ENCODE results near the gene CAMTA1. TPM values are rescaled to one million over a fixed set of nuclear protein-coding genes. Genes with fewer than 3 reads are reported as not detected.

CAMTA1 gene
- total RNA-seq, 1 experiment from 2014 or later = 82.2 TPM

DNA sequence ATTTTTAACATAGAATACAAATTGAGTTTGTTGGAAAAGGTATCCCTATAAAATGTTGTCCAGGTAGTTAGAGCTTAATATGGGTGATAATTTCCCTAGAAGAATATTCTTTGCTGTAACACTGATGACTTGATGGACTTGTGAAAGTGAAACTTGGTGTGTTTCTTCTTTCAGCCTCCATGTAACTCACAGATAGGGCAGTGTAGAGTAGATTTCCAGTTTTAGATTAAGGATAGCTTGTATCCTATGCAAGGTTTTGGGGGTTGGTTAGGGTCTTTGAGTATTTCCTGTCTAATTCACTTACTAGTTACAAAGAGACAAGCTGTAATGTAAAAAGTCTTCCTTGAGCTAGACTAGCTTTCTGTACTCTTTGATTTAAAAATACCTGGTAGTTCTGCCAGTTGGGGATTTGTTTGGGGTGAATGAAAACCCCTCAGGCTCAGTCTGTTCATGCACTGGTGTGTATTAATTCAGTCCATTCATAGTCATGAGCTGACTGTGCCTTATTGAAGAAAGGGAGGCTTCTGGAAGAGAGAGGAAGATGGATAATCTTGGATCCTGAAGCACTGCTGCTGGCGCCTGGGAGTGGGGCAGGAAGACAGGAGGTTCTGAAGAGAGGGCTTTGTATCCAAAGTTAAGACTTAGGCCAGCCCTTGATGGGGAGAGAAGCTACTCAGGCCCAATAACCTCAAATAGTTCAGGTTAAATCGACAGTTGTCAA lies 83.6 kb downstream of the CAMTA1 start:
- H3K9me3 ChIP-seq (ENCODE audit: control insufficient read depth, insufficient read depth, low read depth, low read length) = no peaks in the 10 kb centered on the region
- peaks cover 19% of the 10 kb centered on the region for H3K4me1 ChIP-seq (ENCODE audit: control insufficient read depth, insufficient read depth, low read length)
- no peak for DNase-seq (ENCODE audit: low read depth, low spot score)
- no peak overlapping the region for H3K4me3 ChIP-seq (ENCODE audit: low read depth in 2 of 2, low read length in 2 of 2)
- TF ChIP-seq TCF7L2 (IDR thresholded peaks at IDR 0.05; ENCODE audit: low read depth, low read length) (no peak), POLR2AphosphoS5 (IDR thresholded peaks at IDR 0.05; ENCODE audit: low read depth, low read length) (no peak), SIN3A (IDR thresholded peaks at IDR 0.05; ENCODE audit: borderline replicate concordance, insufficient read depth, low read depth, low read length) (no peak)
- TF ChIP-seq, protein P1, sequence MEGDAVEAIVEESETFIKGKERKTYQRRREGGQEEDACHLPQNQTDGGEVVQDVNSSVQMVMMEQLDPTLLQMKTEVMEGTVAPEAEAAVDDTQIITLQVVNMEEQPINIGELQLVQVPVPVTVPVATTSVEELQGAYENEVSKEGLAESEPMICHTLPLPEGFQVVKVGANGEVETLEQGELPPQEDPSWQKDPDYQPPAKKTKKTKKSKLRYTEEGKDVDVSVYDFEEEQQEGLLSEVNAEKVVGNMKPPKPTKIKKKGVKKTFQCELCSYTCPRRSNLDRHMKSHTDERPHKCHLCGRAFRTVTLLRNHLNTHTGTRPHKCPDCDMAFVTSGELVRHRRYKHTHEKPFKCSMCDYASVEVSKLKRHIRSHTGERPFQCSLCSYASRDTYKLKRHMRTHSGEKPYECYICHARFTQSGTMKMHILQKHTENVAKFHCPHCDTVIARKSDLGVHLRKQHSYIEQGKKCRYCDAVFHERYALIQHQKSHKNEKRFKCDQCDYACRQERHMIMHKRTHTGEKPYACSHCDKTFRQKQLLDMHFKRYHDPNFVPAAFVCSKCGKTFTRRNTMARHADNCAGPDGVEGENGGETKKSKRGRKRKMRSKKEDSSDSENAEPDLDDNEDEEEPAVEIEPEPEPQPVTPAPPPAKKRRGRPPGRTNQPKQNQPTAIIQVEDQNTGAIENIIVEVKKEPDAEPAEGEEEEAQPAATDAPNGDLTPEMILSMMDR (IDR thresholded peaks at IDR 0.05) = no peak
- TF ChIP-seq, protein P2, sequence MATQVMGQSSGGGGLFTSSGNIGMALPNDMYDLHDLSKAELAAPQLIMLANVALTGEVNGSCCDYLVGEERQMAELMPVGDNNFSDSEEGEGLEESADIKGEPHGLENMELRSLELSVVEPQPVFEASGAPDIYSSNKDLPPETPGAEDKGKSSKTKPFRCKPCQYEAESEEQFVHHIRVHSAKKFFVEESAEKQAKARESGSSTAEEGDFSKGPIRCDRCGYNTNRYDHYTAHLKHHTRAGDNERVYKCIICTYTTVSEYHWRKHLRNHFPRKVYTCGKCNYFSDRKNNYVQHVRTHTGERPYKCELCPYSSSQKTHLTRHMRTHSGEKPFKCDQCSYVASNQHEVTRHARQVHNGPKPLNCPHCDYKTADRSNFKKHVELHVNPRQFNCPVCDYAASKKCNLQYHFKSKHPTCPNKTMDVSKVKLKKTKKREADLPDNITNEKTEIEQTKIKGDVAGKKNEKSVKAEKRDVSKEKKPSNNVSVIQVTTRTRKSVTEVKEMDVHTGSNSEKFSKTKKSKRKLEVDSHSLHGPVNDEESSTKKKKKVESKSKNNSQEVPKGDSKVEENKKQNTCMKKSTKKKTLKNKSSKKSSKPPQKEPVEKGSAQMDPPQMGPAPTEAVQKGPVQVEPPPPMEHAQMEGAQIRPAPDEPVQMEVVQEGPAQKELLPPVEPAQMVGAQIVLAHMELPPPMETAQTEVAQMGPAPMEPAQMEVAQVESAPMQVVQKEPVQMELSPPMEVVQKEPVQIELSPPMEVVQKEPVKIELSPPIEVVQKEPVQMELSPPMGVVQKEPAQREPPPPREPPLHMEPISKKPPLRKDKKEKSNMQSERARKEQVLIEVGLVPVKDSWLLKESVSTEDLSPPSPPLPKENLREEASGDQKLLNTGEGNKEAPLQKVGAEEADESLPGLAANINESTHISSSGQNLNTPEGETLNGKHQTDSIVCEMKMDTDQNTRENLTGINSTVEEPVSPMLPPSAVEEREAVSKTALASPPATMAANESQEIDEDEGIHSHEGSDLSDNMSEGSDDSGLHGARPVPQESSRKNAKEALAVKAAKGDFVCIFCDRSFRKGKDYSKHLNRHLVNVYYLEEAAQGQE (IDR thresholded peaks at IDR 0.05; ENCODE audit: insufficient read depth in 1 of 2, low read depth in 2 of 2, low read length in 1 of 2) = no peak
- CTCF ChIA-PET = no interaction called here
- intact Hi-C loops (cut with micrococcal nuclease; ENCODE audit: unreplicated experiment) (loop anchor here (10.0 kb wide), 1 partner anchor 64 kb away; no protein-coding TSS in a partner anchor), in situ Hi-C loops (cut with HindIII; ENCODE audit: low pct_unique_long_range_greater_than_20kb, low sequenced_read_pairs) (no loop called here)
- no peaks in the 10 kb centered on the region for H3K36me3 ChIP-seq (ENCODE audit: control insufficient read depth, insufficient read depth, low read length)
- POLR2A ChIA-PET = interaction anchor here (0.6 kb wide), 1 partner anchor 61 kb away, joined by 9 read pairs; no protein-coding TSS in a partner anchor
- ATAC-seq = no peak
- H3K27ac ChIP-seq (ENCODE audit: low read length) = peak overlapping the region; percentile 19
- no peaks in the 10 kb centered on the region for H3K27me3 ChIP-seq (ENCODE audit: control insufficient read depth, insufficient read depth, low read length)
- BruUV-seq (replicated peaks) = no TSS peak

DNA sequence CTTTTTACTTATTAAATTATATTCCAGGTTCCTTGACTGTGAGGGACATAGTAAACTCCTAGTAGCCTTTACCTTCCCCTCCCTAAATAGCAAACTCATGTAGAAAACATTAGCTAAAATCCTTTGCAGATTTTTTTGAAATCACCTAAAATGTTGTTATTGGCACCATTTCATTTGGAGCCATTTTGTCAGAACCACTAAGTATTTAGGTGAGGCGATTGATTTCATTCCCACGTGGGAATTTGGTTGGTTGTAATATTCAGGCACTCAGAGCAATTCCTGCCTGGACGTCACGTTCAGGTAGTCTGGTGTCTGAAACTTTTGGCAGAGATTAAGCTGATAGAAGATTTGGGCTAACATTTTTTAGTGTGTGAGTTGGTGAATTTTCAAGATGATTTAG lies 84.3 kb downstream of the CAMTA1 start:
- DNase-seq (ENCODE audit: low read depth, low spot score) (no peak), ATAC-seq (no peak)
- no TSS peak for BruUV-seq (replicated peaks)
- H3K36me3 ChIP-seq (ENCODE audit: control insufficient read depth, insufficient read depth, low read length) = no peaks in the 10 kb centered on the region
- peak overlapping the region; percentile 19; the same call in 1 of the 2 replicates for H3K27ac ChIP-seq (ENCODE audit: low read length)
- H3K9me3 ChIP-seq (ENCODE audit: control insufficient read depth, insufficient read depth, low read depth, low read length) = no peaks in the 10 kb centered on the region
- H3K27me3 ChIP-seq (ENCODE audit: control insufficient read depth, insufficient read depth, low read length) = no peaks in the 10 kb centered on the region
- intact Hi-C loops (cut with micrococcal nuclease; ENCODE audit: unreplicated experiment) = loop anchor here (10.0 kb wide), 1 partner anchor 65 kb away; no protein-coding TSS in a partner anchor
- H3K4me3 ChIP-seq (ENCODE audit: low read depth in 2 of 2, low read length in 2 of 2) = no peak overlapping the region
- in situ Hi-C loops (cut with HindIII; ENCODE audit: low pct_unique_long_range_greater_than_20kb, low sequenced_read_pairs) = no loop called here
- H3K4me1 ChIP-seq (ENCODE audit: control insufficient read depth, insufficient read depth, low read length) = peaks cover 19% of the 10 kb centered on the region
- POLR2A ChIA-PET = no interaction called here
- CTCF ChIA-PET = interaction anchor here (0.6 kb wide), 1 partner anchor 173 kb away, joined by 4 read pairs; no protein-coding TSS in a partner anchor
- TF ChIP-seq, protein P2 (IDR thresholded peaks at IDR 0.05; ENCODE audit: insufficient read depth in 1 of 2, low read depth in 2 of 2, low read length in 1 of 2) = no peak
- no peak for TF ChIP-seq POLR2AphosphoS5 (IDR thresholded peaks at IDR 0.05; ENCODE audit: low read depth, low read length)
- TF ChIP-seq, protein P1 (IDR thresholded peaks at IDR 0.05) = no peak
- no peak for TF ChIP-seq SIN3A (IDR thresholded peaks at IDR 0.05; ENCODE audit: borderline replicate concordance, insufficient read depth, low read depth, low read length)
- TF ChIP-seq TCF7L2 (IDR thresholded peaks at IDR 0.05; ENCODE audit: low read depth, low read length) = no peak
